NCI-H82 treated with DMSO at 0.1 percent for 48 hours (cell line): Measurements from ENCODE around the gene ZNF786.
"Not testable (repeated sequence)": the region's sequence is repeated elsewhere in the genome, so short reads cannot be mapped to it uniquely, and the experiment has no call there.

Source experiments
- DNase-seq: peaks from one replicate; lab custom pipeline; 2025; ENCODE audit not compliant: unreplicated experiment; lab: John Stamatoyannopoulos, UW

Gene ZNF786

DNA sequence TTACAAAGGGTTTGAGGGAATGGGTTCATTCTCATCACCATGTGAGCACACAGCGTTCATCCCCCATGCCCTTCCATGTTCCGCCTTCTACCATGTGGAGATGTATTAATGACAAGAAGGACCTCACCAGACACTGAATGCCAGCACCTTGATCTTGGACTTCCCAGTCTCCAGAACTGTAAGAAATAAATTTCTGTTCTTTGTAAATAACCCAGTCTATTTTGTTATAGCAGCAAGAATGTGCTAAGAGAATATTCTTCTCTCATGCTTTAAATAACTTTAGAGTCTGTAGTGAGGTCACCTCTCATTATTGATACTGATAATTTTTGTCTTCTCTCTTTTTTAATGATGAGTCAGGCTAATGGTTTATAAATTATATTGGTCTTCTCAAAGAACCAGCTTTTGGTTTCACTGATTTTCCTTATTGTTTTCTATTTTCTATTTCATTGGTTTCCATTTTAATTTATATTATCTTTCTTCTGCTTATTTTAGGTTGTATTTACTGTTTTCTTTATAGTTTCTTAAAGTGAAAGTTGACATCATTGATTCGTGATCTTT lies 59.1 kb downstream of the ZNF786 start:
- no peak for DNase-seq

GRCh38 chr7:149030439-149030838 lies 60.1 kb downstream of the ZNF786 start:
- DNase-seq = not testable (repeated sequence)

GRCh38 chr7:149028346-149029109 lies 62.0 kb downstream of the ZNF786 start, which contains the start of gene PDIA4:
Gene PDIA4, minus strand, starts transcription at chr7:149028505. Its CDS starts 97 bp downstream, at chr7:149028408.
- peak; percentile 96 for DNase-seq

GRCh38 chr7:149027611-149028345 lies 62.7 kb downstream of the ZNF786 start:
- no peak for DNase-seq

DNA sequence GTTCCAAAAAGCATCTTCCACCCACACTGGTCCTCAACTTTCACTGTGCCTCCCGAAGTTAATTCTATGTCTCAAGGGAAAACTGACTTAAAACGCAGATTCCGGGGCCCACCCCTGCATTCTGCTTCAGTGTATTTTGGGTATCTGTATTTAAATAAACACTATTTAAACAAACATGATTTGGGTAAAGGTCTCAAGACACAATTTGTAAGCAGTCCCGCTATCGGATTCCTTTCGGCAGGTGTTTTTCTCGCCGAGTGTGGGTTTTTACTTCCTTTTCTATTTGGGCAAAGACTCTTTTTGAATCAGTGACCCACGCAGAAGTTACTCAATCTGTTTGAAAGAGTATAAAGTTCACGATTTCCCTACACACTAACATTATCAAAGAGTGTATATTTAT lies 63.5 kb downstream of the ZNF786 start:
- DNase-seq = no peak

DNA sequence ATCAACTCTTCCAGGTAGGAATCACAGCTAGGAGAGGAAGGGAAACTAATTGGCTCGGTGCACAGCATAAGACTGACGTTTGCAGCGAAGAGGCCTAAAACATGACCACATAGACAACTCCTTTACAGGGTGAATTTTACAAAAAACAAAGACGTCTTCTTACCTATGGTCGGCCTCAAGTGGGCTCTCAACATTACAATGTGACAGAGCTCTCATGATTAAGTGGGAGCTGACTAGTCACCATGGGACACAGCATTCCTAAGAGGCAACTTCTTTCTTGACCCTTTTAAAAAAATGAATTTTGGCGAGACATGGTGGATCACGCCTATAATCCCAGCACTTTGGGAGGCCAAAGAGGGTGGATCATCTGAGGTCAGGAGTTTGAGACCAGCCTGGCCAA lies 66.9 kb downstream of the ZNF786 start:
- DNase-seq = no peak

GRCh38 chr7:149022756-149023360 lies 67.7 kb downstream of the ZNF786 start:
- DNase-seq = no peak

DNA sequence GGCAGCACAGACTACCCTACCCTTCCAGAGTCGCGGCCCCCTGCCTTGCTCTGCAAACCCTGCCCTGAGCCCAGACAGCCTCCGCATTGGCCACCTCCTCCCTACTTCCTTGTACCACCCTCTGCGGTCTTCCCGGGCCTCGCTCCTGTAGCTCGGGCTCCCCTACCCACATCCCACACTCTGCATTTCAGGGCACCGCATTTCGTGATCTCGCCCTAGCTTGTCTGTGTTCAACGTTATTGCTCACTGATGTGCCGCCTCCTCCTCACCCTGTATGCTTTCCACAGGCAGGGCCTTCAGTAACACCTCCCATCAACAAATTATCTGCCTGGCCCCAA lies 68.8 kb downstream of the ZNF786 start:
- no peak for DNase-seq

DNA sequence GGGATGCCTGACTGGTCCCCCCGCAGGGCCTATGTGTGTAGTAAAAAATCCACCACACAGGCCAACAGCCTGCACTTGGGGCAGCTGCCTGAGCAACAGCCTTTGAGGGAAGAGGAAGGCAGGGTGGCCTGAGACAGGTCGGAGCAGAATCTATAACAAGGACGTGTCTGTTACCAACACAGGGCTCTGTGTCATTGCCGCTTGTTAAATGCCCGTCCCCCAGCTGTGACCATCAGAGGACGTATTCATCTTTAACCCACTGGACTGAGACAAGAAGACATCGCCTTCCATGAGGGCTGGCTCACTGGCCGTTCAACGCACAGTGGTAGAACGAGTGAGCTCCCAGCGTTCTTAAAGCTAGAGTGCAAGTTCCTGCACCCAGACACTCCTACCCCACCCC lies 70.0 kb downstream of the ZNF786 start:
- no peak for DNase-seq
